ENCODE measurements around the gene ZNF256.

- TF ChIP-seq, protein P1, sequence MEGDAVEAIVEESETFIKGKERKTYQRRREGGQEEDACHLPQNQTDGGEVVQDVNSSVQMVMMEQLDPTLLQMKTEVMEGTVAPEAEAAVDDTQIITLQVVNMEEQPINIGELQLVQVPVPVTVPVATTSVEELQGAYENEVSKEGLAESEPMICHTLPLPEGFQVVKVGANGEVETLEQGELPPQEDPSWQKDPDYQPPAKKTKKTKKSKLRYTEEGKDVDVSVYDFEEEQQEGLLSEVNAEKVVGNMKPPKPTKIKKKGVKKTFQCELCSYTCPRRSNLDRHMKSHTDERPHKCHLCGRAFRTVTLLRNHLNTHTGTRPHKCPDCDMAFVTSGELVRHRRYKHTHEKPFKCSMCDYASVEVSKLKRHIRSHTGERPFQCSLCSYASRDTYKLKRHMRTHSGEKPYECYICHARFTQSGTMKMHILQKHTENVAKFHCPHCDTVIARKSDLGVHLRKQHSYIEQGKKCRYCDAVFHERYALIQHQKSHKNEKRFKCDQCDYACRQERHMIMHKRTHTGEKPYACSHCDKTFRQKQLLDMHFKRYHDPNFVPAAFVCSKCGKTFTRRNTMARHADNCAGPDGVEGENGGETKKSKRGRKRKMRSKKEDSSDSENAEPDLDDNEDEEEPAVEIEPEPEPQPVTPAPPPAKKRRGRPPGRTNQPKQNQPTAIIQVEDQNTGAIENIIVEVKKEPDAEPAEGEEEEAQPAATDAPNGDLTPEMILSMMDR (IDR thresholded peaks at IDR 0.05) = no peak
- TF ChIP-seq POLR2A (IDR thresholded peaks at IDR 0.05) = no peak
Observed at GRCh38 chr19:57914531-57914930, 33.0 kb downstream of the ZNF256 start.

Data from tibial nerve (tissue), 3 donors.